GM19193 (cell line): Measurements from ENCODE around the gene F2RL1.

Source experiments
- POLR2A ChIP-seq: IDR thresholded peaks from 4 replicates; pipeline ENCODE4 v1.6.1; 2011; ENCODE audit not compliant: insufficient read depth, insufficient read length; ENCODE audit errors: extremely low read depth

F2RL1 gene

GRCh38 chr5:76866503-76866902 lies 47.7 kb downstream of the F2RL1 start:
- TF ChIP-seq POLR2A, result no peak

GRCh38 chr5:76867038-76867437 lies 48.2 kb downstream of the F2RL1 start:
- no peak for TF ChIP-seq POLR2A

- no peak for TF ChIP-seq POLR2A
These were observed 49.2 kb downstream of the F2RL1 start for GRCh38 chr5:76867827-76868693.

GRCh38 chr5:76870046-76870445 lies 51.2 kb downstream of the F2RL1 start:
- no peak for TF ChIP-seq POLR2A

- TF ChIP-seq POLR2A, result no peak
These were observed 55.3 kb downstream of the F2RL1 start for GRCh38 chr5:76874088-76874581.
